Measurements from ENCODE around the gene CCR6. TPM values are rescaled to one million over a fixed set of nuclear protein-coding genes. Genes with fewer than 3 reads are reported as not detected.
A peak's percentile ranks its signal among the peaks of the same experiment; 100 is the strongest.

CCR6 gene
- total and polyA plus RNA-seq, 2 of the 13 experiments (the other 11 are each of a cell fraction or from before 2014, with no cell fraction given) = 4.5 to 8.7 TPM

GRCh38 chr6:167103041-167103891, 19.6 kb upstream of the CCR6 start (continued):
- 0 out of 4 replicates have a peak, but pooled peaks of 1 of the 2 experiments have one; percentile 31 for TF ChIP-seq REST (IDR thresholded peaks at IDR 0.05; ENCODE audit: borderline replicate concordance in 1 of 2, low read depth in 1 of 2, low read length in 2 of 2)
- TF ChIP-seq HNF1B (CRISPR knock-in tag; IDR thresholded peaks at IDR 0.05) = no peak
- peak; percentile 17; the same call in 1 of the 2 replicates for TF ChIP-seq MYC (CRISPR knock-in tag; IDR thresholded peaks at IDR 0.05; ENCODE audit: borderline replicate concordance)
- peak; percentile 32 for TF ChIP-seq HNF4A (CRISPR knock-in tag; IDR thresholded peaks at IDR 0.05)
- TF ChIP-seq ZFX (CRISPR knock-in tag; IDR thresholded peaks at IDR 0.05; ENCODE audit: low read depth) = peak; percentile 63; the same call in 1 of the 2 replicates
- 0 out of 2 replicates have a peak, but pooled peaks have one; percentile 42 for TF ChIP-seq TRAFD1 (CRISPR knock-in tag; IDR thresholded peaks at IDR 0.05; ENCODE audit: borderline replicate concordance)
- TF ChIP-seq PAXIP1 (CRISPR knock-in tag; conservative IDR thresholded peaks at IDR 0.05) = peak; percentile 81
- peak; percentile 51; the same call in 1 of the 2 replicates for TF ChIP-seq AHDC1 (CRISPR knock-in tag; IDR thresholded peaks at IDR 0.05; ENCODE audit: borderline replicate concordance)
- peak; percentile 64 for TF ChIP-seq ZEB1 (IDR thresholded peaks at IDR 0.05; ENCODE audit: insufficient replicate concordance, low read depth)

Measured in HepG2 (cell line).